ENCODE results near the gene KIF16B.
"Not testable (repeated sequence)": the region's sequence is repeated elsewhere in the genome, so short reads cannot be mapped to it uniquely, and the experiment has no call there.

The KIF16B gene

DNA sequence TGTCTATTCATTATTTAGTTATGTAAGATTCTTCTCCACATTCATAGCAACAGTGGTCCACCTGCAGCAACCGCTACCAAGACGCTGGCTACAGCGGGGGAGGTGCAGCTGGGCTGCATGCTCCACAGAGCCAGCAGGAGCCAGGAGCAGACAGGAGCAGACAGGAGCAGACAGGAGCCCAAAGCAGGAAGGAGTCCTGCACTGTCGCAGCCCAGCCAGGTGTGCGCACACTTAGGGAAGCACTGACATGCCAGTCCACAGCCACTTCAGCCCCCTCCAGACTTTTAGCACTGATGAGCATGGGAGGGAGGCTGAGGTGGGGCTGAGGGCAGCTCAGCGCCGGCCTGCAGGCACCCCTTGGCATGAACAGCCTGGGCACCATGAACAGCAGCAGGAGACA lies 19.6 kb downstream of the KIF16B start:
- no peak for DNase-seq (ENCODE audit: low spot score)

- no peak for DNase-seq (ENCODE audit: low spot score)
Observed at GRCh38 chr20:16553101-16553500, 20.1 kb downstream of the KIF16B start.

DNA sequence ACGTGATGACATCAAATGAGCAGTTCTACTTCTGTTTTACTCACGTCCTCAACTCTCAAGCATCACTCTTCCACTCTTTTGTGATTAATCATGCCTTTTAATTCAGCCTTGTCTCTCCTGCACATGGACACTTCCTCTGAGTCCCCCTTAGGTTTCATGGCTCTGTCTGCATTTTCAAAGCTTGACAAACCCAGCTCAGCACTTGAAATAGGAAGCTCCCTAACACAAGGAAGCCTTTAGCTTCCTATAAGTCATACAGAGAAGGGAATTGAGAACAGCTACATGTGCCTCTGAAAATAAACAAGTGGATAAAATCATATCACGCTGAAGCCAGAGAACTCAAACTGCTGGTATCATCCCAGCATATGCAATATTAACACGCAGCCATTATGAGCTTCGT lies 21.2 kb downstream of the KIF16B start:
- no peak for DNase-seq (ENCODE audit: low spot score)

- DNase-seq (ENCODE audit: low spot score): no peak
Observed at GRCh38 chr20:16551607-16552006, 21.6 kb downstream of the KIF16B start.

DNA sequence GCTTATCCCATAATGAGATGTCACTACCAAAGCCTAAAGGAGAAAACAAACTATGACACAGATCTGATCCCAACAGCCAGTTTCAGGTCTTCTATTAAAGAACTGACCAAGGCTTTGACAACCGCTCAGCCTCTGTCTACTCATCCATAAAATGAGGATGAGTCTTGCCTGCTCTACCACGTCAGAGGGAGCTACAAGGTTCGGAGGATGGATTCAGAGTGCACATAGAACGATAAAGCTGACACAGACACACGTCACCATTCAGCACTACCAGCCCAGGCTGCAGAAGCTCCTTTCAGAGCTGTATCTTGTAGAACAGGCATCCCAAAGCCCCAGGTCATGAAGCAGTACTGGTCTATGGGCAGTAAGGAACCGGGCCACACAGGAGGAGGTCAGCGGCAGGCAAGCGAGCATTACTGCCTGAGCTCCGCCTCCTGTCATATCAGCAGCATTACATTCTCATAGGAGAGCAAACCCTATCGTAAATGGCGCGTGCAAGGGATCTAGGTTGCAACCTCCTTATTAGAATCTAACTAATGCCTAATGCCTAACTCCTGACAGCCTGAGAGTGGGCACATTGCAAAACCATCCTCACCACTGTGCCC lies 25.1 kb downstream of the KIF16B start:
- no peak for DNase-seq (ENCODE audit: low spot score)

DNA sequence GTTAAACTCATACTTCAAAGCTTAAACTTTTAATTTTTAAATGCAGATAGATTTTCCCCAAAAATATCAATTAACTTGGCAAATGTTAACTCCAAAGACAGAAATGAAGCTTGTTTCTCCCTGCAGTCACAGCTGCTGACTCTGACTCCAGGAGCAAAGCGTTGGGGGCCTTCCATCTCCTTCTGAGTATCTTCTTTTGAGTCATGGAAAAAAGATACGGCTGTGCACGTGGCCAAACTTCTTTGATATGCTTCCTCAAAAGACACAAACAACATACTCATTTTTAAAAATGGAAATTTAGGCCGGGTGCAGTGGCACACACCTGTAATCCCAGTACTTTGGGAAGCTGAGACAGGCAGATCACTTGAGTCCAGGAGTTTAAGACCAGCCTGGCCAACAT lies 28.3 kb downstream of the KIF16B start:
- no peak for DNase-seq (ENCODE audit: low spot score)

GRCh38 chr20:16542477-16542876 lies 30.8 kb downstream of the KIF16B start:
- no peak for DNase-seq (ENCODE audit: low spot score)

GRCh38 chr20:16541878-16542277 lies 31.4 kb downstream of the KIF16B start:
- no peak for DNase-seq (ENCODE audit: low spot score)

GRCh38 chr20:16541226-16541625 lies 32.0 kb downstream of the KIF16B start:
- DNase-seq (ENCODE audit: low spot score): no peak

DNA sequence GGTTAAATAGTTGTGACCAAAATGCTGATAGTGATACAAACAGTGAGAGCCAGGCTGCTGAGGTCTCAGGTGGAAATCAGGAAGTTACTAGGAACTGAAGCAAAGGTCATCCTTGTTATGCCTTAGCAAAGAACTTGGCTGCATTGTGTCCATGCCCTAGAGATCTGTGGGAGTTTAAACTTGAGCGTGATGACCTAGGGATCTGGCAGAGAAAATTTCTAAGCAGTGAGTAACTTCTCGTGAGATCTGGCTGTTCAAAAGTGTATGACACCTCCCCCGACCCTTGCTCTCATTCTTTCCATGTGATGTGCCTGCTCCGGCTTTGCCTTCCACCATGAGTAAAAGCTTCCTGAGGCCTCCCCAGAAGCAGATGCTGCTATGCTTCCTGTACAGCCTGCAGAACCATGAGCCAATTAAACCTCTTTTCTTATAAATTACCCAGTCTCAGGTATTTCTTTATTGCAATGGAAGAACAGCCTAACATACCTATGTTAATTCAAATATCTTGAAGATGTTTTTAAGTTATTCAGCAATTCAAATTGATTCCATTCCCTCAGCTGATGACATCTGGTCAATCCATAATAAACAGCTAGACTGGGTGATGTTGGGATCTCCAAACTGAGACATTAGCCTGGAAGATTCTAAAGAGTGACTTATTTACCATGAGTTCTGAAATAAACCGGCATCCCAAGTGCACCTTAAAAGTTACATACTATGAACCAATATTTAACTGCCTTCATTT lies 33.8 kb downstream of the KIF16B start:
- DNase-seq (ENCODE audit: low spot score): no peak

GRCh38 chr20:16538779-16539178 lies 34.5 kb downstream of the KIF16B start:
- DNase-seq (ENCODE audit: low spot score): no peak

DNA sequence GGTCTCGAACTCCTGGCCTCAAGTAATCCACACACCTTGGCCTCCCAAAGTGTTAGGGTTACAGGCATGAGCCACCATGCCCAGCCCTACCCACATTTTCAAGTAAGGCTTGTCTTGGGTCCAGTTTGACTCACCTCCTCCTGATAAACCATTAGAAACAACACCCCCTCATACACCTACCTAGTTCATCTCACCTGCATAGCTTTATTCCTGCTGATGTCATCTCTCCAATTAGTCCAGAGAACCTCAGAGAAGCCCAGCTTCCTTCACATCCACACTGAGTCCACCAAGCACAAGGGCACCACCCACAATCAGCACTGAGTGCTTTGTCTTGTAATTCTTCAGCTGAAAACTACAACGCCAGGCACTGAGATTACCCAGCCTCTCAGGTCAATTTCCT lies 35.3 kb downstream of the KIF16B start:
- no peak for DNase-seq (ENCODE audit: low spot score)

- DNase-seq (ENCODE audit: low spot score): no peak
Observed at GRCh38 chr20:16537025-16537665, 36.1 kb downstream of the KIF16B start.

- no peak for DNase-seq (ENCODE audit: low spot score)
Observed at GRCh38 chr20:16535277-16535676, 38.0 kb downstream of the KIF16B start.

DNA sequence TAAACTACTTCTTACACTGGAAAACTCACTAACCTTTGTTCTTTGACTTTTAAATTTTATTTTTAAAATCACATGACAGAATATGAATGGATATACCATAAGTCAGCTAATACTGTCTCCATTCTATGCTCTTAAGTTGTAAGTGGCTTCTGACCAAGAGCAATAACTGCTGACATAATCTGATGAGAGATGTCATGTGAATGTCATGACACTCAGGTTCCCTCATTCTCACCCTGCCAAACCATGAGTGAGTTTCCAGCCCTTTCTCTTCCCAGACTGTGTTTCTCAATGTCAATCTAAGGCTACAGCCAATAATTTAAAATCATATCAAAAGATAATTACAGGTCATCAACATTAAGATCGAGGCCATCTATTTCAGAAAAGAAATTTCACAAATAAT lies 39.7 kb downstream of the KIF16B start:
- no peak for DNase-seq (ENCODE audit: low spot score)

- DNase-seq (ENCODE audit: low spot score): no peak
Observed at GRCh38 chr20:16531485-16531884, 41.8 kb downstream of the KIF16B start.

- peak; percentile 93 for DNase-seq (ENCODE audit: low spot score)
Observed at GRCh38 chr20:16530201-16530681, 43.0 kb downstream of the KIF16B start.

DNA sequence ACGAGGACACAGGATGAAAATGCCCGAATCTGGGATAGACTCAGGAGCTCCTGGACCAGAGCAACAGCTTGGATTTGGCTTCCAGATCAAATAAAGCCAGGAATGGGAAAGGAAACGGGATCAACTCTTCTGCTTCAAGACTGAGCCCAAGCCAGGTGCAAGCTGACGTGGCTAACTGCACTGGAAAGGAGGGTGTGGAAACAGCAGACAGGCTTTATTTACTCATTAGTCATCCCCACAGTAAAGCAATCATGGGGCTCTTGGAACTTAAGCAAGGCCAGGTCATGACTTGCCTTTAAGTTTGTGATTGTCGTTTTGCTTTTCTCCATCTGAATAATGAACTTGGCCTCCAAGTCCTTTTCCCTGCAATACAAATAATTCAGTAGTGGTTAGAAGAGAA lies 45.2 kb downstream of the KIF16B start:
- DNase-seq (ENCODE audit: low spot score): peak; percentile 92

GRCh38 chr20:16527438-16527837 lies 45.8 kb downstream of the KIF16B start:
- DNase-seq (ENCODE audit: low spot score): no peak

- no peak for DNase-seq (ENCODE audit: low spot score)
Observed at GRCh38 chr20:16526433-16527380, 46.5 kb downstream of the KIF16B start.

DNA sequence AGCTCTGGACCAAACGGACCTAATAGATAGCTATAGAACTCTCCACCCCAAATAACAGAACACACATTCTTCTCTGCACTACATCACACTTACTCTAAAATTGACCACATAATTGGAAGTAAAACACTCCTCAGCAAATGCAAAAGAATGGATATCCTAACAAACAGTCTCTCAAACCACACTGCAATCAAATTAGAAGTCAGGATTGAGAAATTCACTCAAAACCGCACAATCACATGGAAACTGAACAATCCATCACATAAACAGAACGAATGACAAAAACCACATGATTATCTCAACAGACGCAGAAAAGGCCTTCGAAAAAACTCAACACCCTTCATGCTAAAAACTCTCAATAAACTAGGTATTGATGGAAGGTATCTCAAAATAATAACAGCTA lies 50.6 kb downstream of the KIF16B start:
- DNase-seq (ENCODE audit: low spot score): not testable (repeated sequence)

DNA sequence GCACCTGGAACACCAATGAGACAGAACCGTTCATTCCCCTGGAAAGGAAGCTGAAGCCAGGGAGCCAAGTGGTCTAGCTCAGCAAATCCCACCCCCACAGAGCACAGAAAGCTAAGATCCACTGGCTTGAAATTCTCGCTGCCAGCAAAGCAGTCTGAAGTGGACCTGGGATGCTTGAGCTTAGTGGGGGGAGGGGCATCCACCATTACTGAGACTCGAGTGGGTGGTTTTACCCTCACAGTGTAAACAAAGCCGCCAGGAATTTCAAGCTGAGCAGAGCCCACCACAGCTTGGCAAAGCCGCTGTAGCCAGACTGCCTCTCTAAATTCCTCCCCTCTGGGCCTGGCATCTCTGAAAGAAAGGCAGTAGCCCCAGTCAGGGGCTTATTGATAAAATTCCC lies 53.1 kb downstream of the KIF16B start:
- no peak for DNase-seq (ENCODE audit: low spot score)

All from SW480 (cell line).